Astrocyte (in vitro differentiated cells and primary cell): ENCODE data around the gene SHISA7. TPM values are rescaled to one million over a fixed set of nuclear protein-coding genes. Genes with fewer than 3 reads are reported as not detected.

ENCODE experiments used
- DNase-seq: peaks from one replicate; pipeline ENCODE4 v3.0.0-alpha.2; 2010; ENCODE audit warnings: low read depth
- FAIRE-seq: peaks from 2 replicates; lab custom pipeline; 2011; peaks lifted over from hg19 to GRCh38; lab: Jason Lieb, UNC
- H2AFZ ChIP-seq: 2 replicates; pipeline ENCODE4 v1.6.0; 2012; ENCODE audit warnings: low read depth, low read length, inconsistent platforms
- H3K27ac ChIP-seq: 2 replicates; pipeline ENCODE4 v1.5.1; 2011; ENCODE audit warnings: low read depth, low read length, inconsistent platforms
- H3K27me3 ChIP-seq: 2 replicates; pipeline ENCODE4 v1.6.0; 2011; ENCODE audit warnings: low read length, inconsistent platforms; ENCODE audit not compliant: insufficient read depth
- H3K36me3 ChIP-seq: 2 replicates; pipeline ENCODE4 v1.5.1; 2011; ENCODE audit warnings: low read length, inconsistent platforms; ENCODE audit not compliant: insufficient read depth
- H3K4me1 ChIP-seq: 2 replicates; pipeline ENCODE4 v1.5.1; 2011; ENCODE audit warnings: low read length, inconsistent platforms; ENCODE audit not compliant: insufficient read depth
- H3K4me2 ChIP-seq: 2 replicates; pipeline ENCODE4 v1.6.0; 2012; ENCODE audit warnings: low read length, inconsistent platforms
- H3K4me3 ChIP-seq: 2 replicates; pipeline ENCODE4 v1.5.1; 2011; ENCODE audit warnings: low read depth, mild to moderate bottlenecking, low read length, inconsistent platforms; ENCODE audit not compliant: insufficient read depth
- H3K79me2 ChIP-seq: 2 replicates; pipeline ENCODE4 v1.6.0; 2012; ENCODE audit warnings: mild to moderate bottlenecking, low read length, inconsistent platforms; ENCODE audit not compliant: insufficient read depth
- H3K9ac ChIP-seq: 2 replicates; pipeline ENCODE4 v1.6.0; 2012; ENCODE audit warnings: mild to moderate bottlenecking, low read length, inconsistent platforms
- H3K9me3 ChIP-seq: 2 replicates; pipeline ENCODE4 v1.5.1; 2012; ENCODE audit warnings: low read depth, mild to moderate bottlenecking, low read length, inconsistent platforms; ENCODE audit not compliant: insufficient read depth
- H4K20me1 ChIP-seq: 2 replicates; pipeline ENCODE4 v1.6.0; 2012; ENCODE audit warnings: low read length, inconsistent platforms; ENCODE audit not compliant: insufficient read depth
- H3K27ac Mint-ChIP-seq: one replicate; pipeline ENCODE4 v1.8.0; 2021; ENCODE audit warnings: mild to moderate bottlenecking, mixed read lengths; ENCODE audit not compliant: unreplicated experiment
- H3K27me3 Mint-ChIP-seq: one replicate; pipeline ENCODE4 v1.8.0; 2021; ENCODE audit warnings: low read depth, mixed read lengths; ENCODE audit not compliant: unreplicated experiment
- H3K36me3 Mint-ChIP-seq: one replicate; pipeline ENCODE4 v1.8.0; 2021; ENCODE audit warnings: low read depth, mixed read lengths; ENCODE audit not compliant: unreplicated experiment
- H3K4me1 Mint-ChIP-seq: one replicate; pipeline ENCODE4 v1.8.0; 2021; ENCODE audit warnings: low read depth, mixed read lengths; ENCODE audit not compliant: unreplicated experiment
- H3K4me3 Mint-ChIP-seq: one replicate; pipeline ENCODE4 v1.8.0; 2021; ENCODE audit warnings: mild to moderate bottlenecking, moderate library complexity, mixed read lengths; ENCODE audit not compliant: unreplicated experiment
- H3K9me3 Mint-ChIP-seq: one replicate; pipeline ENCODE4 v1.8.0; 2021; ENCODE audit warnings: mild to moderate bottlenecking, mixed read lengths; ENCODE audit not compliant: unreplicated experiment
- CTCF ChIP-seq: IDR thresholded peaks from 2 replicates; pipeline ENCODE4 v1.5.1; 2011; ENCODE audit warnings: low read depth, mild to moderate bottlenecking, inconsistent platforms, low read length, moderate library complexity; ENCODE audit not compliant: insufficient read depth
- EZH2 ChIP-seq: IDR thresholded peaks from 2 replicates; pipeline ENCODE4 v1.6.1; 2012; ENCODE audit warnings: mild to moderate bottlenecking, low read length, inconsistent platforms; ENCODE audit not compliant: insufficient read depth
- total RNA-seq: library from RNA; stranded (reverse); gene quantifications from 2 replicates; pipeline ENCODE4 v1.2.1, GENCODE V29; 2021

The SHISA7 gene
- total RNA-seq, 1 donor from 2014 or later = 0.09 TPM

- no peaks in the 10 kb centered on the region for H3K36me3 ChIP-seq
- Mint-ChIP-seq H3K9me3 (no peaks in the 10 kb centered on the region), H3K27ac (peak within 1 kb of the TSS; percentile 92), H3K27me3 (no peaks in the 10 kb centered on the region), H3K4me1 (peaks cover 9% of the 10 kb centered on the region), H3K36me3 (peaks cover 4% of the 10 kb centered on the region), H3K4me3 (peak within 1 kb of the TSS; percentile 91)
- peak within 1 kb of the TSS; percentile 84 for H3K27ac ChIP-seq
- H4K20me1 ChIP-seq = peaks cover 9% of the 10 kb centered on the region
- no peaks in the 10 kb centered on the region for H3K27me3 ChIP-seq
- H3K9me3 ChIP-seq = no peaks in the 10 kb centered on the region
- DNase-seq = peak; percentile 94
- peaks cover 33% of the 10 kb centered on the region for H3K4me1 ChIP-seq
- FAIRE-seq = no peak
- peak within 1 kb of the TSS; percentile 81 for H3K4me3 ChIP-seq
- H3K9ac ChIP-seq = peak within 1 kb of the TSS; percentile 80
- H3K4me2 ChIP-seq = peak within 1 kb of the TSS; percentile 96
- no peak for TF ChIP-seq CTCF
- TF ChIP-seq EZH2 = no peak
- H3K79me2 ChIP-seq = peaks cover 29% of the 10 kb centered on the region
- H2AFZ ChIP-seq = peak within 1 kb of the TSS; percentile 83
These were observed 33.1 kb upstream of the SHISA7 start, which contains the start of gene ZNF628 for GRCh38 chr19:55476100-55476775. Gene ZNF628 (plus strand): TSS chr19:55476617. CDS start chr19:55479911, 3,294 bp downstream.

- peak overlapping the region; percentile 58 for H3K9ac ChIP-seq
- no peaks in the 10 kb centered on the region for H3K27me3 ChIP-seq
- Mint-ChIP-seq H3K27ac (peak overlapping the region; percentile 92), H3K4me3 (peak overlapping the region; percentile 47), H3K27me3 (no peaks in the 10 kb centered on the region), H3K36me3 (peaks cover 2% of the 10 kb centered on the region), H3K4me1 (peaks cover 9% of the 10 kb centered on the region), H3K9me3 (no peaks in the 10 kb centered on the region)
- no peaks in the 10 kb centered on the region for H3K36me3 ChIP-seq
- peak overlapping the region; percentile 1 for H3K4me3 ChIP-seq
- H3K79me2 ChIP-seq = peaks cover 20% of the 10 kb centered on the region
- no peak for TF ChIP-seq CTCF
- TF ChIP-seq EZH2 = no peak
- DNase-seq = peak; percentile 89
- no peaks in the 10 kb centered on the region for H3K9me3 ChIP-seq
- H4K20me1 ChIP-seq = peaks cover 5% of the 10 kb centered on the region
- H3K4me1 ChIP-seq = peaks cover 33% of the 10 kb centered on the region
- H2AFZ ChIP-seq = peak overlapping the region; percentile 43
- H3K27ac ChIP-seq = peak overlapping the region; percentile 84
- no peak for FAIRE-seq
- peak overlapping the region; percentile 49 for H3K4me2 ChIP-seq
These were observed 31.5 kb upstream of the SHISA7 start for GRCh38 chr19:55474269-55475265.
